ENCODE data around the gene VPS52. TPM values are rescaled to one million over a fixed set of nuclear protein-coding genes. Genes with fewer than 3 reads are reported as not detected.

The VPS52 gene
- total and polyA plus RNA-seq, 9 of the 15 experiments (the other 6 are each of a cell fraction or from before 2014, with no cell fraction given), result 24.4 to 103 (median 40.2) TPM

GRCh38 chr6:33276864-33277662, 5.4 kb upstream of the VPS52 start, which contains the start of gene B3GALT4 (continued):
- TF ChIP-seq SLC30A9 (CRISPR knock-in tag; IDR thresholded peaks at IDR 0.05) (no peak), AFF4 (CRISPR knock-in tag; IDR thresholded peaks at IDR 0.05) (no peak; the same call in none of the 2 replicates), FOXA1 (IDR thresholded peaks at IDR 0.05; ENCODE audit: borderline replicate concordance) (no peak), MEF2D (tag; conservative IDR thresholded peaks at IDR 0.05; ENCODE audit: low read depth) (no peak), ZSCAN29 (IDR thresholded peaks at IDR 0.05) (peak; percentile 66; the same call in 1 of the 2 replicates), DDX20 (tag; IDR thresholded peaks at IDR 0.05; ENCODE audit: low read depth) (no peak), NFYB (IDR thresholded peaks at IDR 0.05; ENCODE audit: extremely low read depth, insufficient read length) (no peak), HIVEP1 (CRISPR knock-in tag; IDR thresholded peaks at IDR 0.05) (no peak), RBM39 (optimal IDR thresholded peaks at IDR 0.05; ENCODE audit: low read depth, low read length) (peak; percentile 75), PCBP1 (IDR thresholded peaks at IDR 0.05; ENCODE audit: low read depth, low read length, poor library complexity, severe bottlenecking) (peak; percentile 98), ZBTB8A (IDR thresholded peaks at IDR 0.05; ENCODE audit: partially characterized antibody) (no peak), ETS1 (conservative IDR thresholded peaks at IDR 0.05; ENCODE audit: control insufficient read depth, low read depth, low read length) (peak; percentile 97), SAP30 (IDR thresholded peaks at IDR 0.05; ENCODE audit: borderline replicate concordance, insufficient read depth, low read depth, low read length, poor library complexity, severe bottlenecking) (no peak), HDAC8 (tag; IDR thresholded peaks at IDR 0.05) (no peak)
- TF ChIP-seq, protein P1, sequence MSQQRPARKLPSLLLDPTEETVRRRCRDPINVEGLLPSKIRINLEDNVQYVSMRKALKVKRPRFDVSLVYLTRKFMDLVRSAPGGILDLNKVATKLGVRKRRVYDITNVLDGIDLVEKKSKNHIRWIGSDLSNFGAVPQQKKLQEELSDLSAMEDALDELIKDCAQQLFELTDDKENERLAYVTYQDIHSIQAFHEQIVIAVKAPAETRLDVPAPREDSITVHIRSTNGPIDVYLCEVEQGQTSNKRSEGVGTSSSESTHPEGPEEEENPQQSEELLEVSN (IDR thresholded peaks at IDR 0.05; ENCODE audit: borderline replicate concordance in 1 of 2, extremely low read depth in 1 of 2, insufficient read depth in 1 of 2, insufficient read length in 1 of 2, low read depth in 1 of 2, low read length in 1 of 2, poor library complexity in 1 of 2, severe bottlenecking in 1 of 2), result peak; percentile 71 to 78
- TF ChIP-seq, protein P2, sequence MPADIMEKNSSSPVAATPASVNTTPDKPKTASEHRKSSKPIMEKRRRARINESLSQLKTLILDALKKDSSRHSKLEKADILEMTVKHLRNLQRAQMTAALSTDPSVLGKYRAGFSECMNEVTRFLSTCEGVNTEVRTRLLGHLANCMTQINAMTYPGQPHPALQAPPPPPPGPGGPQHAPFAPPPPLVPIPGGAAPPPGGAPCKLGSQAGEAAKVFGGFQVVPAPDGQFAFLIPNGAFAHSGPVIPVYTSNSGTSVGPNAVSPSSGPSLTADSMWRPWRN (IDR thresholded peaks at IDR 0.05; ENCODE audit: low read depth), result 0 out of 2 replicates have a peak, but pooled peaks have one; percentile 14
